ENCODE data around the gene APLNR.

DNA sequence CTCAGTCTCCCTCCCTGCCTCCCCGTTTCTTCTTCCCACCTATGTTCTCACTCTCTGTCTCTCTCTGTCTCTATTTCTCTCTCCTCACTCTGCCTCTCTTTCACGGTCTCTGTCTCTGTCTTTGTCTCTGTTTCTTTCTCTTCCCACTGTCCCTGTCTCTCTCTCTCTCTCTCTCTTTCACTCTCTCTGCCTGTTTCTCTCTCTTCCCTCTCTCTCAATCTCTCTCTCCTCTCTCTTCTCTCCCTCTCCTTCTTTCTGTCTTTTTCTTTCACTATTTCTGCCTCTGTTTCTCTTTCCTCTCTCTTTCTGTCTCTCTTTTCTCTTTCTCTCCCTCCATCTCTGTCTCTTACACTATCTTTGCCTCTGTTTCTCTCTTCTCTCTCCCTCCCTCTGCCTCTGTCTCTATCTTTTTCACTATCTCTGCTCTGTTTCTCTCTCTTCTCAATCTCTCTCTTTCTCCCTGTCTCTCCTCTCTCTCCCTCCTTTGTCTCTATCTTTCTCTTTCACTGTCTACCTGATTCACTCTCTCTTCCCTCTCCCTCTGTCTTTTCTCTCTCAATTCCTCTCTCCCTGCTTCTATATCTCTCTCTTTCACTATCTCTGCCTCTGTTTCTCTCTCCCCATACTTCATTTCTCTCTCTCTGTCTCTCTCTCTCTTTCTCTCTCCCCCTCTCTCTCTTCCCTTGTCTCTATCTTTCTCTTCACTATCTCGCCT, 5.4 kb downstream of the APLNR start:
- no peak for TF ChIP-seq EZH2phosphoT487 (IDR thresholded peaks at IDR 0.05; ENCODE audit: low read depth)
- TF ChIP-seq, protein P1, sequence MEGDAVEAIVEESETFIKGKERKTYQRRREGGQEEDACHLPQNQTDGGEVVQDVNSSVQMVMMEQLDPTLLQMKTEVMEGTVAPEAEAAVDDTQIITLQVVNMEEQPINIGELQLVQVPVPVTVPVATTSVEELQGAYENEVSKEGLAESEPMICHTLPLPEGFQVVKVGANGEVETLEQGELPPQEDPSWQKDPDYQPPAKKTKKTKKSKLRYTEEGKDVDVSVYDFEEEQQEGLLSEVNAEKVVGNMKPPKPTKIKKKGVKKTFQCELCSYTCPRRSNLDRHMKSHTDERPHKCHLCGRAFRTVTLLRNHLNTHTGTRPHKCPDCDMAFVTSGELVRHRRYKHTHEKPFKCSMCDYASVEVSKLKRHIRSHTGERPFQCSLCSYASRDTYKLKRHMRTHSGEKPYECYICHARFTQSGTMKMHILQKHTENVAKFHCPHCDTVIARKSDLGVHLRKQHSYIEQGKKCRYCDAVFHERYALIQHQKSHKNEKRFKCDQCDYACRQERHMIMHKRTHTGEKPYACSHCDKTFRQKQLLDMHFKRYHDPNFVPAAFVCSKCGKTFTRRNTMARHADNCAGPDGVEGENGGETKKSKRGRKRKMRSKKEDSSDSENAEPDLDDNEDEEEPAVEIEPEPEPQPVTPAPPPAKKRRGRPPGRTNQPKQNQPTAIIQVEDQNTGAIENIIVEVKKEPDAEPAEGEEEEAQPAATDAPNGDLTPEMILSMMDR (IDR thresholded peaks at IDR 0.05; ENCODE audit: low read depth, low read length) = no peak

Measured in OCI-LY3 (cell line).